GM19463 (cell line): ENCODE data around the gene CMTM2.

Experiments used
- ATAC-seq: cut with Tn5 transposase; IDR thresholded peaks from one replicate; pipeline ENCODE4 v1.9.1; 2021; ENCODE audit warnings: mild to moderate bottlenecking, moderate library complexity; ENCODE audit not compliant: unreplicated experiment

Gene CMTM2

GRCh38 chr16:66578651-66579531 lies at the start of gene CMTM2:
Gene CMTM2 (plus strand): TSS chr16:66579463. CDS start chr16:66579608, 145 bp downstream.
- ATAC-seq: no peak

- no peak for ATAC-seq
Measured at GRCh38 chr16:66529475-66529874, 49.8 kb upstream of the CMTM2 start.

GRCh38 chr16:66534376-66534799 lies 44.9 kb upstream of the CMTM2 start:
- no peak for ATAC-seq

GRCh38 chr16:66536525-66536924 lies 42.7 kb upstream of the CMTM2 start:
- no peak for ATAC-seq

GRCh38 chr16:66537236-66537635 lies 42.0 kb upstream of the CMTM2 start:
- no peak for ATAC-seq

GRCh38 chr16:66538910-66539309 lies 40.4 kb upstream of the CMTM2 start:
- no peak for ATAC-seq

- ATAC-seq: peak; percentile 88
Measured at GRCh38 chr16:66539623-66540469, 39.4 kb upstream of the CMTM2 start.

GRCh38 chr16:66541388-66542355 lies 37.6 kb upstream of the CMTM2 start:
- ATAC-seq: no peak

GRCh38 chr16:66542396-66542795 lies 36.9 kb upstream of the CMTM2 start:
- ATAC-seq: no peak

GRCh38 chr16:66543541-66543940 lies 35.7 kb upstream of the CMTM2 start:
- ATAC-seq: no peak

GRCh38 chr16:66544016-66544757 lies 35.1 kb upstream of the CMTM2 start:
- ATAC-seq: no peak

GRCh38 chr16:66547101-66547989 lies 31.9 kb upstream of the CMTM2 start:
- ATAC-seq: no peak

- no peak for ATAC-seq
Measured at GRCh38 chr16:66548068-66548467, 31.2 kb upstream of the CMTM2 start.

- ATAC-seq: no peak
Measured at GRCh38 chr16:66548868-66549267, 30.4 kb upstream of the CMTM2 start.

- ATAC-seq: peak; percentile 36
Measured at GRCh38 chr16:66549284-66550131, 29.8 kb upstream of the CMTM2 start, which contains the start of gene TK2. Gene TK2 (minus strand): TSS chr16:66550122. CDS start chr16:66550061, 61 bp downstream.

- ATAC-seq: no peak
Measured at GRCh38 chr16:66551348-66551759, 27.9 kb upstream of the CMTM2 start.

GRCh38 chr16:66551788-66552285 lies 27.4 kb upstream of the CMTM2 start:
- ATAC-seq: no peak
